GM10266 (cell line): Measurements from ENCODE around the gene KCNMA1.

Experiments
- DNase-seq: peaks from one replicate; pipeline ENCODE4 v3.0.0; 2012; ENCODE audit errors: extremely low spot score
- TF ChIP-seq, protein P1 (sequence below): IDR thresholded peaks from 2 replicates; pipeline ENCODE4 v1.5.1; 2012; ENCODE audit warnings: mild to moderate bottlenecking, low read depth; ENCODE audit not compliant: control insufficient read depth, insufficient read depth; ENCODE audit errors: missing control alignments

KCNMA1 gene

DNA sequence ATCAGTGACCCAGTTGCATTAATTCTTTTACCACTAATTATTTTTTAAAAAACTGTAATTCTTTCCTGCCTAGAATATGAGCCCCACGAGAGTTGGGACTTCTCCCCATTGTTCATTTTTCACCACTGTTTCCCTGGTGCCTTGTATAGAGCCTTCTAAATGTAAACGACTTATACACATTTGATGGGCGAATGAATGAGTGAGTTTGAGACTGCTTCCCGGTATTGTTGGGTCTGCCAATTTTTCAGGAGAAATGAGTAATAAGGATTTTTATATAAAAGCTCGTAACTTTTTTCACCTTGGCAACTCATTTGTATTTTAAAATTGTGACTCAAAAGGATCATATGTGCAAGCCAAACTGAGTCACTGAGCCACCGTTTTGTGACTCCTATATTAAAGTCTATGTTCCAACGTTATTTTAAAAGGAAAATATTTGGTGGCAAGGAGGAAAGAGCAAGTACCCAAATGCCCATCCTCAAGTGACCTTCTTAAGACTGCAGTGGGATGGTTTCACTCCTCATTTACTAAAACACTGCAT lies 621.3 kb downstream of the KCNMA1 start:
- DNase-seq, result no peak
- TF ChIP-seq, protein P1, sequence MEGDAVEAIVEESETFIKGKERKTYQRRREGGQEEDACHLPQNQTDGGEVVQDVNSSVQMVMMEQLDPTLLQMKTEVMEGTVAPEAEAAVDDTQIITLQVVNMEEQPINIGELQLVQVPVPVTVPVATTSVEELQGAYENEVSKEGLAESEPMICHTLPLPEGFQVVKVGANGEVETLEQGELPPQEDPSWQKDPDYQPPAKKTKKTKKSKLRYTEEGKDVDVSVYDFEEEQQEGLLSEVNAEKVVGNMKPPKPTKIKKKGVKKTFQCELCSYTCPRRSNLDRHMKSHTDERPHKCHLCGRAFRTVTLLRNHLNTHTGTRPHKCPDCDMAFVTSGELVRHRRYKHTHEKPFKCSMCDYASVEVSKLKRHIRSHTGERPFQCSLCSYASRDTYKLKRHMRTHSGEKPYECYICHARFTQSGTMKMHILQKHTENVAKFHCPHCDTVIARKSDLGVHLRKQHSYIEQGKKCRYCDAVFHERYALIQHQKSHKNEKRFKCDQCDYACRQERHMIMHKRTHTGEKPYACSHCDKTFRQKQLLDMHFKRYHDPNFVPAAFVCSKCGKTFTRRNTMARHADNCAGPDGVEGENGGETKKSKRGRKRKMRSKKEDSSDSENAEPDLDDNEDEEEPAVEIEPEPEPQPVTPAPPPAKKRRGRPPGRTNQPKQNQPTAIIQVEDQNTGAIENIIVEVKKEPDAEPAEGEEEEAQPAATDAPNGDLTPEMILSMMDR, result no peak

DNA sequence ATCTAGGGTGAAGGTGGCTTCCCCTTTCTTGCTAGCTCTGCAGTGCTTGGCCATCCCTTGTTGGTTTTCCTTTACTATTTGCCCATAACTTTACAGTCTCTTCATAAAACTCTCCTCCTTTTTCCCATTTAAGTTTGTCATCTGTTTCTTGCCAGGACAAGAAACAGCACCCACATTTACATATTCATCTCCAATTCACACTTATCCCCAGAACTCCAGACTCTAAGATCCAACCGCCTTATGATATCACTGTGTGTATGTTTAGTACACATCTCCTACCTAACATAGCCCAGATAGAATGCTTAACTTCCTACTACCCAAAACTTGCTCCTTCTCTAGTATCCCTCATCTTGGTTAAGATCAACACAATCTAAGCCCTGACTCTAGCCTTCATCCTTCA lies 622.2 kb downstream of the KCNMA1 start:
- TF ChIP-seq, protein P1, result no peak
- no peak for DNase-seq

DNA sequence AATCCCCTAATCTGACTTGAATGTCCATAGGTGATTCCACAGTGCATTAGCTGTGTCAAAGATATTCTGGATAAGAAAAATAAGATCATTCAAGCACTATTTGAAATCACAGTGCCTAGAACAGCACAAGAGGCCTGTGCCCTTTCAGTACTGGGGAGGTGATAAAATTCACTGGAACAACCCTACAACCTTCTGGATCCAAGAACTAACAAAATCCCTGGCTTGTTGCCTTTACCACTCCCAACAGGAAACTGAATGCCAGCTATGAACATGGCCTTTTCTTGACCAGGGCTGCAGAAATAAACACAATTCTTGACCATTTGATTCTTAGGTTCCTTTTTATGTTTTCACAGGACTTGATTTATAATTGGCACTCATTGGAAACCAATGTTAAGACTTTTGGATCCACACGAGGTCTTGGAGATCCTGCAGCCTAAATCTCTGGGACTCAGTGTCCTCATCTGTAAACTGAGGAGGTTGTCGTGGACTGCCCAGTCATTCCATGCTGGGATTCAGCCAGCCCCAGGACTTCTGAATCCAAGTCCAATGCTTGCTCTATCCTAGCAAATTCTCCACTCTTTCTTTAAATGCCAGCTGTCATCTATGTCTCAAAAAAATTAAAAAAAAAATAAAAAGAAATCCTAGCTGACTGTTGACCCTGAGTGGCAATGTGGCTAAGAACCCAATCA lies 624.7 kb downstream of the KCNMA1 start:
- no peak for DNase-seq
- TF ChIP-seq, protein P1, result no peak

DNA sequence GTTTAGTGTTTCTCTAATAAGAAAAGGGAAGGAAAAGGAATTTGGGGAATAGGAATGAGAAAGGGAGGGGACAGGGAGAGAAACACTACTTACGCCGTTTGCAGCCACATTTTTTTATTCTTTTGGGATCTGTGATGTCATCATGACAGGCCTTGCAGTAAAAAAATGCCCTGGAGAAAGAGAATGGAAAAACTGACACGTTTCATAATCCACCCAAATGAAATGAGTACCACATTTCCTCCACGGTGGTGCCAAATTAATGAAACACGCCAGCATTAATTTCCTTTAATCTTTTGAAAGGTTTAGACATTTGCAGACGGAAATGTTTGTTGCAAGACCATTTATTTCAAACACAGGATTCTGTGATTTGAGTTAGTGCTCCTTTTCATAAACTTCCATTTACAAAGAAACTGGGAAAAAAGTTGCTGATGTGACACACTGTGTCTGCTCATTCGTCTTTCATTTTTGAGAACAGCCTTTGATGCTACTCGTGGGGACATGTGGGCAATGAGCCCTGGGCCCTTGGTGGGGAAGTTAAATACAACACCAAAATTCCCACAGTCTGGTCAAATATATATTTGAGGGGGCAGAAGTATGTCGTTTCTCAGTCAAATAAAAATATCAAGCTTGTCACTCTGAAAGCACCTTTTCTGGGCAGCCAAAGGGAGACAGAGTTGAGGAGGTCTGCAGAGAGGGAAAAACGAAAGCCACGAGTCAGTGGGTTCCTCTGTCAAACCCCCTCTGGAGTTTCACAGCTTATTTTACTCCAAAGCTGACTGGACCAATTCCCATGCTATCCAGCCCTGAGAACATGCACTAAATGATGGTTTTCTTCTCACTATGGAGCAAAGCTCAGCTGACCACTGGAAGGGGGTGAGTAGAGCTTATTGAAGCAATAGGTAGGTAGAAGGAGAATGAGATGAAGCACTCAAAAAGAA lies 625.5 kb downstream of the KCNMA1 start:
- TF ChIP-seq, protein P1, result no peak
- no peak for DNase-seq

DNA sequence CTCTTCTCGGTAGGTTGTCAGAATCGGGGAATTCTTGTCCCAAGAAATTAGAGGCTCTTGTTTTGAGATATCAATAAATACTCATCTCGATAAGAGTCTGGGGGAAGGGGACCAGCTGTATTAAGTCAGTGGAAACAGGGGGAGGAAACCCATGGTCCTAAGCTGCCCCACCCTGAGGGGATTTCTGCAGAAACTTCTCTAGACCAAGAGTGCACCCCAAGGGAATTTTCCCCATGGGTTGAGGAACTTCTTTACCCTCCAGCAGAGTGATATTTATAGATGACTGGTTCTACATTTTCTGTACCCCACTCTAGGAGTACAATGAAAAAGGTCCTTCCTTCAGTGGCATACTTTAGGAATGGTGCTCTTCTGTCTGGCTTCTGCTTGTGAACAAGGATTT lies 627.2 kb downstream of the KCNMA1 start:
- TF ChIP-seq, protein P1, result no peak

DNA sequence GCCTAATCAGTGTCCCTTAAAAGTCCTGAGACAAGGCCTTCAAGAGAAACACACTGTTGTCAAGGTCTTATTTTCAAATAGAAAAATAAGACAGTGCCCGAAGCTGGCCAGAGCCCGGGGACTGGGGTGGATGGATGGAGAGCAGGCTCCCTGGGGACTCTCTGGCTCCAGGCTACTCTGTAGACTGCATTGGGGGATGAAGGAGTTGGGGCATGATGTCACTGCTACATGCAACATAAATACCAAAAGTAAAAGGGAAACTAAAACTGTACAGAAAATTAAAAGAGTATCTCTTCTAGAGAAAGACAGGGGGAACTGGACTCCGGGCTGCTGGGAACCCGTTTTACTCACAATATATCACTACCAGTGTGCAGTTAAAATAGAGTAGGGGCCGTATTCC lies 629.8 kb downstream of the KCNMA1 start:
- TF ChIP-seq, protein P1, result no peak
- DNase-seq, result peak; percentile 33

More for the DNA sequence above, 627.2 kb downstream of the KCNMA1 start:
- DNase-seq, result no peak
